ENCODE measurements around the gene MYCL. TPM values are rescaled to one million over a fixed set of nuclear protein-coding genes. Genes with fewer than 3 reads are reported as not detected.

Gene MYCL
- total and polyA plus RNA-seq, 2 of the 8 experiments (the other 6 are each of a cell fraction or from before 2014, with no cell fraction given) = 20.3 to 28.8 TPM

DNA sequence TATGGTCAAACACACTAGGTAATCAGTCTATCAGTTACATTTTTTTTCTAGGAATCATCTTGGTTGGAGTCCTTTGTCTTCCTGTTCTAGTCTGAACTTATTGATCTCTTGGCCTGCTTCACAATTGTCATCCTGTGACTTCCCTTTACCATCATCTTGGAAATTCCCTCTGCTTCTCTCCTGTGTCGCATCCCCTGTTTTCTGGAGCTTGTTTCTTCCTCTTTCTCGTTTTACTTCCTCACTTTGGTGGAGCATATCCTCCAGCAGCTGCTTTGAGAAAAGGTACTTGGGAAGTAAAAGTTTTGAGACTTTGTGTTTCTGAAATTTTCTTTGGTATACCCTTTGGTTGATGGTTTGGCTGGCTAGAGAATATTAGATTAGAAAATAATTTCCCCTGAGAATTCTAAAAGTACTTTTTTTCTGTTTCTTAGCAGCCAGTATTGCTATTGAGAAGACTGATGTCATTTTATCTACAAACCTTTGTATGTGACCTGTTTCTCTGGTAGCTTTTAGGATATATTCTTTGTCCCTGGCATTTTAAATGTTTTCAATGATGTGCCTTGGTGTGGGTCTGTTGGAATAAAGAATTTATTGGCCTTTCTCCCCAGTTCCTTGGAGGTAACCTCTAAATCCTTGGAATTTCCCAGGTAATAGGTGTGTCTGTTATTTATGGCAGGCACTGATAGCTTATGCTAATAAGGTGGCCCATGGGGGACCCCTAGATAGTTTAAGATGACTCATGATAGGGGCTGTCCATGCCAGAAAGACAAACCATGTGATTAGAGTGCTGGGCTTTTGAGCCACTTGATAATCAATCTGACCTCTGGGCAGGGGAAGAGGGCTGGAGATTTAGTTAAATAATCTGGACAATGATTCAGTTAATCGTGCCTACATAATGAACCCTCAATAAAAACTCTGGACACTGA, 6.1 kb upstream of the MYCL start:
- FAIRE-seq = no peak
- ChIA-PET POLR2A (ENCODE audit: partially characterized antibody) (interaction anchor here (0.9 to 2.3 kb wide), 2 partner anchors 14 to 48 kb away, joined by 3 to 7 read pairs; no protein-coding TSS in a partner anchor), CTCF (ENCODE audit: partially characterized antibody) (interaction anchor here (0.6 to 17.0 kb wide), 9 partner anchors 12 to 206 kb away, joined by 3 to 184 read pairs (median 4); no protein-coding TSS in a partner anchor)
- no peak overlapping the region for H2BK12ac ChIP-seq (ENCODE audit: low read depth, low read length)
- H2BK15ac ChIP-seq (ENCODE audit: low read length) = no peak overlapping the region
- no peak overlapping the region for H2AK5ac ChIP-seq (ENCODE audit: low read depth, low read length)
- no peak overlapping the region for H2BK20ac ChIP-seq (ENCODE audit: low read length)
- H3K14ac ChIP-seq (ENCODE audit: insufficient read length) = no peak overlapping the region
- H3K4ac ChIP-seq (replicated peaks; ENCODE audit: insufficient read length, low read depth, low read length) = no peak overlapping the region
- no peak for DNase-seq (ENCODE audit: low read depth in 1 of 2, low spot score in 2 of 2)
- H3K56ac ChIP-seq (replicated peaks; ENCODE audit: insufficient read length, low read depth, low read length) = no peak overlapping the region
- 83% methylated on average over 3 of the region's 3 CpGs; no CpG with 5 or more reads in 1 of the 2 experiments for WGBS, 2 experiments (ENCODE audit: extremely low coverage in 1 of 2, insufficient coverage in 1 of 2, insufficient read length in 1 of 2, insufficient replicate concordance in 2 of 2, low coverage in 1 of 2, low lambda C conversion rate in 2 of 2, missing lambda C conversion rate in 1 of 2)
- H3K79me2 ChIP-seq (ENCODE audit: control insufficient read depth in 1 of 2, insufficient read depth in 2 of 2, low read length in 2 of 2) = no peaks in the 10 kb centered on the region
- peaks cover 3 to 12% (median 8%) of the 10 kb centered on the region in 4 experiments; a peak in 6 of 7 replicates for H3K27me3 ChIP-seq (replicated peaks in 1 of 4; ENCODE audit: control insufficient read depth in 3 of 4, extremely low read depth in 1 of 4, insufficient read depth in 3 of 4, low read length in 3 of 4)
- H3K4me1 ChIP-seq (replicated peaks in 1 of 4; ENCODE audit: control insufficient read depth in 3 of 4, insufficient read depth in 4 of 4, low read length in 3 of 4) = no peaks in the 10 kb centered on the region; a peak in 1 of 7 replicates
- no peak overlapping the region for H2AFZ ChIP-seq (ENCODE audit: low read length)
- H4K91ac ChIP-seq (replicated peaks; ENCODE audit: insufficient read length, low read length) = no peak overlapping the region
- H2BK120ac ChIP-seq (replicated peaks; ENCODE audit: low read depth, low read length) = no peak overlapping the region
- H3K36me3 ChIP-seq (ENCODE audit: control insufficient read depth in 2 of 4, insufficient read depth in 4 of 4, low read length in 3 of 4) = no peaks in the 10 kb centered on the region
- no peak overlapping the region for H3K4me3 ChIP-seq (ENCODE audit: extremely low read depth in 1 of 4, insufficient read depth in 2 of 4, low read depth in 3 of 4, low read length in 4 of 4)
- H4K20me1 ChIP-seq (replicated peaks in 1 of 2; ENCODE audit: control insufficient read depth in 1 of 2, insufficient read depth in 2 of 2, low read length in 2 of 2) = no peaks in the 10 kb centered on the region
- H2BK5ac ChIP-seq (ENCODE audit: low read depth, low read length) = no peak overlapping the region
- no peak overlapping the region for H3K27ac ChIP-seq (ENCODE audit: low read depth, low read length)
- H4K8ac ChIP-seq (ENCODE audit: extremely low read depth, insufficient read depth, low read length) = no peak overlapping the region
- peaks cover 9 to 12% of the 10 kb centered on the region in 2 experiments; a peak in 3 of 4 replicates for H3K9me3 ChIP-seq (ENCODE audit: insufficient read depth in 2 of 2, low read depth in 1 of 2, low read length in 1 of 2)
- no peaks in the 10 kb centered on the region for H3K23me2 ChIP-seq (ENCODE audit: low read depth, low read length)
- no peak overlapping the region for H3K9ac ChIP-seq (replicated peaks in 1 of 4; ENCODE audit: extremely low read depth in 1 of 4, low read depth in 3 of 4, low read length in 3 of 4)
- no peak overlapping the region for H3K18ac ChIP-seq (ENCODE audit: extremely low read depth, low read length)
- H4K5ac ChIP-seq (ENCODE audit: insufficient read length, low read depth, low read length) = no peak overlapping the region
- H3K23ac ChIP-seq (ENCODE audit: insufficient read length) = no peak overlapping the region
- no peak overlapping the region for H3K4me2 ChIP-seq (ENCODE audit: insufficient read depth in 1 of 2, low read depth in 2 of 2, low read length in 2 of 2)
- H3K79me1 ChIP-seq (ENCODE audit: low read depth, low read length) = no peaks in the 10 kb centered on the region
- TF ChIP-seq KDM5A (IDR thresholded peaks at IDR 0.05; ENCODE audit: low read length) = no peak
- no peak for TF ChIP-seq CREB1 (IDR thresholded peaks at IDR 0.05)
- no peak for TF ChIP-seq TBP (IDR thresholded peaks at IDR 0.05; ENCODE audit: low read depth, low read length)
- no peak for TF ChIP-seq SIRT6 (IDR thresholded peaks at IDR 0.05; ENCODE audit: low read length)
- no peak for TF ChIP-seq JUN (IDR thresholded peaks at IDR 0.05; ENCODE audit: low read depth, low read length)

Data from H1 (cell line).